Measurements from ENCODE around the gene CPNE5.

CPNE5 gene

GRCh38 chr6:36701401-36701991 is 137.7 kb downstream of the CPNE5 start:
- Histone ChIP-seq H3K9ac (ENCODE audit: low read length) (no peak overlapping the region), H3K27ac (ENCODE audit: low read length) (no peak overlapping the region), H3K9me3 (replicated peaks; ENCODE audit: insufficient read depth, low read length) (no peaks in the 10 kb centered on the region), H3K9me2 (replicated peaks; ENCODE audit: insufficient read depth, low read length) (no peaks in the 10 kb centered on the region), H2AFZ (ENCODE audit: low read length) (no peak overlapping the region), H3K4me1 (ENCODE audit: low read length) (no peaks in the 10 kb centered on the region), H3K27me3 (replicated peaks; ENCODE audit: insufficient read depth, low read length) (no peaks in the 10 kb centered on the region), H3K79me2 (ENCODE audit: low read length) (no peaks in the 10 kb centered on the region), H4K20me1 (ENCODE audit: insufficient read depth, low read length) (no peaks in the 10 kb centered on the region), H3K36me3 (replicated peaks; ENCODE audit: insufficient read depth, low read length) (no peaks in the 10 kb centered on the region), H3K4me2 (ENCODE audit: low read depth, low read length) (no peak overlapping the region), H3F3A (ENCODE audit: insufficient read depth, low read length) (no peaks in the 10 kb centered on the region), H3K4me3 (ENCODE audit: low read length) (no peak overlapping the region)
- peak; percentile 34 for DNase-seq
- TF ChIP-seq EZH2phosphoT487 (IDR thresholded peaks at IDR 0.05; ENCODE audit: low read length) (no peak), EZH2 (optimal IDR thresholded peaks at IDR 0.05; ENCODE audit: low read depth, low read length) (no peak)
- TF ChIP-seq, protein P1, sequence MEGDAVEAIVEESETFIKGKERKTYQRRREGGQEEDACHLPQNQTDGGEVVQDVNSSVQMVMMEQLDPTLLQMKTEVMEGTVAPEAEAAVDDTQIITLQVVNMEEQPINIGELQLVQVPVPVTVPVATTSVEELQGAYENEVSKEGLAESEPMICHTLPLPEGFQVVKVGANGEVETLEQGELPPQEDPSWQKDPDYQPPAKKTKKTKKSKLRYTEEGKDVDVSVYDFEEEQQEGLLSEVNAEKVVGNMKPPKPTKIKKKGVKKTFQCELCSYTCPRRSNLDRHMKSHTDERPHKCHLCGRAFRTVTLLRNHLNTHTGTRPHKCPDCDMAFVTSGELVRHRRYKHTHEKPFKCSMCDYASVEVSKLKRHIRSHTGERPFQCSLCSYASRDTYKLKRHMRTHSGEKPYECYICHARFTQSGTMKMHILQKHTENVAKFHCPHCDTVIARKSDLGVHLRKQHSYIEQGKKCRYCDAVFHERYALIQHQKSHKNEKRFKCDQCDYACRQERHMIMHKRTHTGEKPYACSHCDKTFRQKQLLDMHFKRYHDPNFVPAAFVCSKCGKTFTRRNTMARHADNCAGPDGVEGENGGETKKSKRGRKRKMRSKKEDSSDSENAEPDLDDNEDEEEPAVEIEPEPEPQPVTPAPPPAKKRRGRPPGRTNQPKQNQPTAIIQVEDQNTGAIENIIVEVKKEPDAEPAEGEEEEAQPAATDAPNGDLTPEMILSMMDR (IDR thresholded peaks at IDR 0.05; ENCODE audit: low read length) = peak; percentile 48

GRCh38 chr6:36700831-36701230 is 138.4 kb downstream of the CPNE5 start:
- Histone ChIP-seq H4K20me1 (ENCODE audit: insufficient read depth, low read length) (no peaks in the 10 kb centered on the region), H3K36me3 (replicated peaks; ENCODE audit: insufficient read depth, low read length) (no peaks in the 10 kb centered on the region), H3K79me2 (ENCODE audit: low read length) (no peaks in the 10 kb centered on the region), H3K4me3 (ENCODE audit: low read length) (no peak overlapping the region), H3K4me1 (ENCODE audit: low read length) (no peaks in the 10 kb centered on the region), H3K9me2 (replicated peaks; ENCODE audit: insufficient read depth, low read length) (no peaks in the 10 kb centered on the region), H3K27me3 (replicated peaks; ENCODE audit: insufficient read depth, low read length) (no peaks in the 10 kb centered on the region), H3K9me3 (replicated peaks; ENCODE audit: insufficient read depth, low read length) (no peaks in the 10 kb centered on the region), H3F3A (ENCODE audit: insufficient read depth, low read length) (no peaks in the 10 kb centered on the region), H3K9ac (ENCODE audit: low read length) (no peak overlapping the region), H3K27ac (ENCODE audit: low read length) (no peak overlapping the region), H3K4me2 (ENCODE audit: low read depth, low read length) (no peak overlapping the region), H2AFZ (ENCODE audit: low read length) (no peak overlapping the region)
- DNase-seq = no peak
- TF ChIP-seq, protein P1 (IDR thresholded peaks at IDR 0.05; ENCODE audit: low read length) = no peak
- no peak for TF ChIP-seq EZH2 (optimal IDR thresholded peaks at IDR 0.05; ENCODE audit: low read depth, low read length)

- Histone ChIP-seq H3K9ac (ENCODE audit: low read length) (no peak overlapping the region), H3K4me3 (ENCODE audit: low read length) (no peak overlapping the region), H3K27ac (ENCODE audit: low read length) (no peak overlapping the region), H4K20me1 (ENCODE audit: insufficient read depth, low read length) (no peaks in the 10 kb centered on the region), H3K27me3 (replicated peaks; ENCODE audit: insufficient read depth, low read length) (no peaks in the 10 kb centered on the region), H3K9me2 (replicated peaks; ENCODE audit: insufficient read depth, low read length) (no peaks in the 10 kb centered on the region), H3K9me3 (replicated peaks; ENCODE audit: insufficient read depth, low read length) (no peaks in the 10 kb centered on the region), H3F3A (ENCODE audit: insufficient read depth, low read length) (no peaks in the 10 kb centered on the region), H2AFZ (ENCODE audit: low read length) (no peak overlapping the region), H3K4me2 (ENCODE audit: low read depth, low read length) (no peak overlapping the region), H3K79me2 (ENCODE audit: low read length) (no peaks in the 10 kb centered on the region), H3K36me3 (replicated peaks; ENCODE audit: insufficient read depth, low read length) (no peaks in the 10 kb centered on the region), H3K4me1 (ENCODE audit: low read length) (no peaks in the 10 kb centered on the region)
- TF ChIP-seq EZH2 (optimal IDR thresholded peaks at IDR 0.05; ENCODE audit: low read depth, low read length) = no peak
- TF ChIP-seq, protein P1 (IDR thresholded peaks at IDR 0.05; ENCODE audit: low read length) = no peak
- TF ChIP-seq EZH2phosphoT487 (IDR thresholded peaks at IDR 0.05; ENCODE audit: low read length) = no peak
- DNase-seq = no peak
These were observed 139.0 kb downstream of the CPNE5 start for GRCh38 chr6:36700071-36700812.

Data from MM.1S (cell line).